HepG2 (cell line): ENCODE measurements around the gene CYSLTR2. TPM values are rescaled to one million over a fixed set of nuclear protein-coding genes. Genes with fewer than 3 reads are reported as not detected.

Experiments
- ATAC-seq: fragments of 200-7000 bp; cut with Tn5 transposase; 3 replicates; pipeline ENCODE4 v1.9.1; 2020; ENCODE audit warnings: mild to moderate bottlenecking, moderate library complexity
- BruUV-seq: library from RNA; stranded (reverse); fragments of 400-500 nt; replicated peaks from 2 replicates; lab custom pipeline; 2021; lab: Mats Ljungman, UMichigan
- CTCF ChIA-PET: fragments of 300-600 bp; formaldehyde crosslinking; extraction: SDS; loops from one replicate; lab custom pipeline; 2021; ENCODE audit warnings: low total read pairs, inconsistent platforms, low intra/inter-chr PET ratio; lab: Yijun Ruan, JAX
- POLR2A ChIA-PET: fragments of 350-600 bp; sonication (Branson Sonifier 250); formaldehyde crosslinking; loops from one replicate; lab custom pipeline; 2020; ENCODE audit warnings: antibody characterized with exemption, inconsistent platforms; lab: Yijun Ruan, JAX
- DNase-seq: peaks from one replicate; pipeline ENCODE4 v3.0.0-alpha.2; 2015; ENCODE audit warnings: low spot score
- FAIRE-seq: peaks from 3 replicates; lab custom pipeline; 2011; peaks lifted over from hg19 to GRCh38; lab: Jason Lieb, UNC
- H2AFZ ChIP-seq: one replicate; pipeline ENCODE4 v1.6.1; 2011; ENCODE audit warnings: low read length, inconsistent platforms
- H3K27ac ChIP-seq: fragments of 300-600 bp; 3 replicates; pipeline ENCODE4 v1.8.0; 2011; ENCODE audit warnings: mixed run types, mild to moderate bottlenecking, mixed read lengths, low read length, inconsistent platforms; ENCODE audit not compliant: insufficient read depth; ENCODE audit errors: extremely low read length
- H3K27me3 ChIP-seq, 2 experiments: fragments of 200-600 bp in 1 of 2; 2 replicates in 1 of 2; 3 replicates in 1 of 2; pipeline versions ENCODE4 v1.6.0 to v1.8.0; 2011; ENCODE audit warnings: low read length in 2 of 2, mild to moderate bottlenecking in 2 of 2, moderate library complexity in 2 of 2, inconsistent platforms in 1 of 2; ENCODE audit not compliant: insufficient read depth in 2 of 2, control insufficient read depth in 1 of 2
- H3K36me3 ChIP-seq, 2 experiments: fragments of 200-600 bp in 1 of 2; replicated peaks in 1 of 2; 2 replicates in 1 of 2; 3 replicates in 1 of 2; pipeline versions ENCODE4 v1.5.1 to v1.8.0; 2011; ENCODE audit warnings: low read length in 2 of 2, inconsistent platforms in 1 of 2; ENCODE audit not compliant: insufficient read depth in 2 of 2, control insufficient read depth in 1 of 2
- H3K4me1 ChIP-seq: 2 replicates; pipeline ENCODE4 v1.5.1; 2012; ENCODE audit warnings: low read length, inconsistent platforms; ENCODE audit not compliant: insufficient read depth
- H3K4me2 ChIP-seq: 2 replicates; pipeline ENCODE4 v1.6.0; 2011; ENCODE audit warnings: low read depth, low read length, inconsistent platforms
- H3K4me3 ChIP-seq, 3 experiments: fragments of 200-600 bp in 1 of 3; sonication (generic), shearing (Covaris generic) in 1 of 3; replicated peaks in 1 of 3; 2 replicates each; pipeline ENCODE4 v1.5.1; 2011 to 2016; ENCODE audit warnings: low read length in 3 of 3, inconsistent platforms in 2 of 3, low read depth in 2 of 3, mild to moderate bottlenecking in 2 of 3, control low read depth in 1 of 3, mixed read lengths in 1 of 3; ENCODE audit not compliant: insufficient read depth in 1 of 3
- H3K79me2 ChIP-seq: one replicate; pipeline ENCODE4 v1.6.1; 2011; ENCODE audit warnings: low read length, inconsistent platforms; ENCODE audit not compliant: insufficient read depth
- H3K9ac ChIP-seq: 2 replicates; pipeline ENCODE4 v1.6.0; 2011; ENCODE audit warnings: mild to moderate bottlenecking, low read depth, low read length, inconsistent platforms; ENCODE audit not compliant: insufficient read depth
- H3K9me3 ChIP-seq: 2 replicates; pipeline ENCODE4 v1.5.1; 2012; ENCODE audit warnings: mild to moderate bottlenecking, low read length
- H4K20me1 ChIP-seq: 2 replicates; pipeline ENCODE4 v1.6.0; 2011; ENCODE audit warnings: inconsistent platforms, mild to moderate bottlenecking, low read length, moderate library complexity; ENCODE audit not compliant: insufficient read depth
- ATF7 ChIP-seq, 2 experiments: fragments of 450-650 bp in 1 of 2; sonication (generic) in 1 of 2; formaldehyde crosslinking in 1 of 2; IDR thresholded peaks; 2 replicates each; pipeline versions ENCODE4 v1.4.0 to v1.6.1; 2016 to 2020; ENCODE audit warnings: antibody characterized with exemption in 1 of 2, mild to moderate bottlenecking in 1 of 2, missing genetic modification reagents in 1 of 2
- HNRNPK ChIP-seq: fragments of 200-400 bp; formaldehyde crosslinking; IDR thresholded peaks from 2 replicates; pipeline ENCODE4 v1.6.1; 2018; ENCODE audit warnings: low read length, low read depth, moderate library complexity, mild to moderate bottlenecking; ENCODE audit not compliant: poor library complexity, severe bottlenecking
- LCORL ChIP-seq, 2 experiments: fragments of 450-650 bp in 1 of 2; sonication (generic) in 1 of 2; formaldehyde crosslinking in 1 of 2; IDR thresholded peaks; 2 replicates each; pipeline versions ENCODE4 v1.5.0 to v1.6.1; 2017 to 2020; ENCODE audit warnings: antibody characterized with exemption in 1 of 2, missing genetic modification reagents in 1 of 2
- NR2F6 ChIP-seq, 2 experiments: IDR thresholded peaks; 2 replicates each; pipeline ENCODE4 v1.6.1; 2016; ENCODE audit warnings: antibody characterized with exemption in 1 of 2, mild to moderate bottlenecking in 1 of 2
- ZNF142 ChIP-seq: sonication (generic); formaldehyde crosslinking; IDR thresholded peaks from 2 replicates; pipeline ENCODE4 v1.4.0; 2020; ENCODE audit warnings: missing genetic modification reagents
- WGBS: methylation state at CpG from one replicate; pipeline ENCODE4 v1.1.6; 2017; ENCODE audit warnings: low lambda C conversion rate; 5-methylcytosine and 5-hydroxymethylcytosine counted together
- in situ Hi-C: cut with HindIII; loops from 2 replicates; pipeline ENCODE4 v1.10.0; 2017; ENCODE audit warnings: low pct_unique_long_range_greater_than_20kb; ENCODE audit not compliant: extremely low pct_ligation_motif_present
- intact Hi-C: fragments of 100-400 bp; cut with micrococcal nuclease; formaldehyde crosslinking; loops from one replicate; pipeline ENCODE4 v1.10.0; 2022; ENCODE audit not compliant: unreplicated experiment
- polyA plus RNA-seq, 8 experiments: library from polyadenylated mRNA; depleted of rRNA in 3 of 8; stranded (reverse) in 7 of 8; unstranded in 1 of 8; fragments of >200 nt; fragmentation: Illumina TruSeq in 4 of 8; extraction: Trizol in 4 of 8; gene quantifications; 2 replicates each; pipeline versions ENCODE4 v1.2.1 to v1.2.3, GENCODE V29; 2011 to 2016; ENCODE audit warnings: low read depth in 4 of 8, missing spikeins in 1 of 8, mixed read lengths in 1 of 8; ENCODE audit not compliant: insufficient read depth in 1 of 8
- total RNA-seq, 5 experiments: library from RNA; depleted of rRNA; stranded (reverse); fragments of >200 nt; fragmentation: Illumina TruSeq; extraction: Trizol; gene quantifications; 2 replicates each; pipeline ENCODE4 v1.2.3, GENCODE V29; 2016; ENCODE audit warnings: low read depth in 1 of 5
- TF ChIP-seq, protein P1 (sequence below): sonication (generic); formaldehyde crosslinking; IDR thresholded peaks from 2 replicates; pipeline ENCODE4 v1.4.0; 2020; ENCODE audit warnings: missing genetic modification reagents, borderline replicate concordance
- TF ChIP-seq, protein P2 (sequence below): sonication (generic); formaldehyde crosslinking; IDR thresholded peaks from 2 replicates; pipeline ENCODE4 v1.4.0; 2020; ENCODE audit warnings: missing genetic modification reagents

CYSLTR2 gene
- total and polyA plus RNA-seq, 2 of the 13 experiments (the other 11 are each of a cell fraction or from before 2014, with no cell fraction given), result not detected

GRCh38 chr13:48728226-48728625 is 74.5 kb downstream of the CYSLTR2 start:
- CTCF ChIA-PET, result no interaction called here
- H3K27ac ChIP-seq, result no peak overlapping the region
- no peak overlapping the region for H2AFZ ChIP-seq

More at GRCh38 chr13:48728226-48728625, 74.5 kb downstream of the CYSLTR2 start:
- 7% methylated on average over 2 of the region's 2 CpGs for WGBS
- POLR2A ChIA-PET, result no interaction called here
- ATAC-seq (no peak), FAIRE-seq (no peak), DNase-seq (no peak)
- H3K36me3 ChIP-seq, result no peaks in the 10 kb centered on the region
- no TSS peak for BruUV-seq
- H4K20me1 ChIP-seq, result no peaks in the 10 kb centered on the region
- H3K9ac ChIP-seq, result no peak overlapping the region
- intact Hi-C loops (no loop called here), in situ Hi-C loops (no loop called here)
- TF ChIP-seq LCORL (IDR thresholded peaks at IDR 0.05) (no peak), LCORL (CRISPR knock-in tag; IDR thresholded peaks at IDR 0.05) (no peak), HNRNPK (no peak), ZNF142 (CRISPR knock-in tag) (no peak), ATF7 (IDR thresholded peaks at IDR 0.05) (no peak), ATF7 (CRISPR knock-in tag; IDR thresholded peaks at IDR 0.05) (no peak), NR2F6 (IDR thresholded peaks at IDR 0.05) (no peak), NR2F6 (CRISPR knock-in tag; IDR thresholded peaks at IDR 0.05) (no peak)
- TF ChIP-seq, protein P1, sequence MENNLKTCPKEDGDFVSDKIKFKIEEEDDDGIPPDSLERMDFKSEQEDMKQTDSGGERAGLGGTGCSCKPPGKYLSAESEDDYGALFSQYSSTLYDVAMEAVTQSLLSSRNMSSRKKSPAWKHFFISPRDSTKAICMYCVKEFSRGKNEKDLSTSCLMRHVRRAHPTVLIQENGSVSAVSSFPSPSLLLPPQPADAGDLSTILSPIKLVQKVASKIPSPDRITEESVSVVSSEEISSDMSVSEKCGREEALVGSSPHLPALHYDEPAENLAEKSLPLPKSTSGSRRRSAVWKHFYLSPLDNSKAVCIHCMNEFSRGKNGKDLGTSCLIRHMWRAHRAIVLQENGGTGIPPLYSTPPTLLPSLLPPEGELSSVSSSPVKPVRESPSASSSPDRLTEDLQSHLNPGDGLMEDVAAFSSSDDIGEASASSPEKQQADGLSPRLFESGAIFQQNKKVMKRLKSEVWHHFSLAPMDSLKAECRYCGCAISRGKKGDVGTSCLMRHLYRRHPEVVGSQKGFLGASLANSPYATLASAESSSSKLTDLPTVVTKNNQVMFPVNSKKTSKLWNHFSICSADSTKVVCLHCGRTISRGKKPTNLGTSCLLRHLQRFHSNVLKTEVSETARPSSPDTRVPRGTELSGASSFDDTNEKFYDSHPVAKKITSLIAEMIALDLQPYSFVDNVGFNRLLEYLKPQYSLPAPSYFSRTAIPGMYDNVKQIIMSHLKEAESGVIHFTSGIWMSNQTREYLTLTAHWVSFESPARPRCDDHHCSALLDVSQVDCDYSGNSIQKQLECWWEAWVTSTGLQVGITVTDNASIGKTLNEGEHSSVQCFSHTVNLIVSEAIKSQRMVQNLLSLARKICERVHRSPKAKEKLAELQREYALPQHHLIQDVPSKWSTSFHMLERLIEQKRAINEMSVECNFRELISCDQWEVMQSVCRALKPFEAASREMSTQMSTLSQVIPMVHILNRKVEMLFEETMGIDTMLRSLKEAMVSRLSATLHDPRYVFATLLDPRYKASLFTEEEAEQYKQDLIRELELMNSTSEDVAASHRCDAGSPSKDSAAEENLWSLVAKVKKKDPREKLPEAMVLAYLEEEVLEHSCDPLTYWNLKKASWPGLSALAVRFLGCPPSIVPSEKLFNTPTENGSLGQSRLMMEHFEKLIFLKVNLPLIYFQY, result no peak
- TF ChIP-seq, protein P2, sequence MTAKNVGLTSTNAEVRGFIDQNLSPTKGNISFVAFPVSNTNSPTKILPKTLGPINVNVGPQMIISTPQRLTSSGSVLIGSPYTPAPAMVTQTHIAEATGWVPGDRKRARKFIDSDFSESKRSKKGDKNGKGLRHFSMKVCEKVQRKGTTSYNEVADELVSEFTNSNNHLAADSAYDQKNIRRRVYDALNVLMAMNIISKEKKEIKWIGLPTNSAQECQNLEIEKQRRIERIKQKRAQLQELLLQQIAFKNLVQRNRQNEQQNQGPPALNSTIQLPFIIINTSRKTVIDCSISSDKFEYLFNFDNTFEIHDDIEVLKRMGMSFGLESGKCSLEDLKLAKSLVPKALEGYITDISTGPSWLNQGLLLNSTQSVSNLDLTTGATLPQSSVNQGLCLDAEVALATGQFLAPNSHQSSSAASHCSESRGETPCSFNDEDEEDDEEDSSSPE (CRISPR knock-in tag), result no peak
- H3K4me1 ChIP-seq, result no peaks in the 10 kb centered on the region
- H3K27me3 ChIP-seq, result peaks cover 0 to 5% of the 10 kb centered on the region in 2 experiments; a peak in 1 of 5 replicates
- no peak overlapping the region for H3K4me2 ChIP-seq
- H3K4me3 ChIP-seq, result no peak overlapping the region
- H3K9me3 ChIP-seq, result no peaks in the 10 kb centered on the region
- no peaks in the 10 kb centered on the region for H3K79me2 ChIP-seq
